ENCODE results near the gene WFDC12.

WFDC12 gene

GRCh38 chr20:45087814-45088213 lies 36.5 kb downstream of the WFDC12 start:
- no peak for DNase-seq

DNA sequence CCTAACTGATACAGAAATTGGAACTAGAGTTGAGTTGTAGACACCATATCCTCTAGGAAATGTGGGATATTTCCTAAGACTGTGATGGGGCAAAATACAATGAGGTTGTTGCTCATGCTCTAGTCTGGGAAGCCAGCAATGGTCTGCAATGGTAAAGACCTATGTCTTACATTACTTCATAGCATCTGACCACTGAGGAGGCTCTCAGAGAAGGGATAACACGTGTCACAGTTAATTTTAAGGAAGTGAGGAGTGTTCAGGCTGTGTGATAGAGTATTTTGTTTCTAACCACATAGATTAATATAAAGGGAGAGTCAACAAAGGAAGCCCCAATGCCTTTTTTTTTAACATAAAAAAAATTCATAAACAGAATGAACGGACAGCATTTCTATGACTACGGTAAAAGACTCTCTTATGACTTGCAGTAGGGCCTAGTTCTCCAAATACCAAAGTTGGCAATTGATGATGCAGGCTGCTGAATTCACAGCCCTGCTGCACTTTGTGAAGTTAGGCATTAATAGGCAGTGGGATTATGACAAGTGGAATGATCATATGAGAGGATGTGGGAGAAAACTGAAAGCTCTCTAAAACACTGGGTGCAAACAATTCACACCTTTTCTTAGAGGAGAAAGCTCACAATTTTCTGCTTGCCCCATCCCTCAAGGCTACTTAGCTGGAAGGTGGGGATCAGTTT lies 37.0 kb downstream of the WFDC12 start:
- DNase-seq = no peak

DNA sequence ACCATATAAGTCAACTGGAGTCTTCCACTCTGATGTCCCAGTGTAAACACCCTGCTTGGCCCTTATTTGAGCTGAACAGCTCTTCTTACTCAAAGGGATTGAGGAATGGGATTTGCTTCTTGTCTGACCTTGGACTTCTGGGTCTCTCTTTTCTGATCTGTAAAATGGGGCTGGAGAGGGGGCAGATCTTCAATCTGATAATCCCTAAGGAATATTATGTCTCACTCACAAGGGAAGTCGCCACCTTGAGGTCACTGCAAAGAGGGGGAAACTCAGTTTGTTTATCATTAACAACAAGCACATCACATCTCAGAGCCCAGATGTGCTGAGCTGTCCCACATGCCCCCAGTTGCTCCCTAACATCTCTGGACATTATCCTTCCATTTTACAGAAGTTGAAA lies 38.4 kb downstream of the WFDC12 start:
- no peak for DNase-seq

- no peak for DNase-seq
Measured at GRCh38 chr20:45085289-45085688, 39.0 kb downstream of the WFDC12 start.

DNA sequence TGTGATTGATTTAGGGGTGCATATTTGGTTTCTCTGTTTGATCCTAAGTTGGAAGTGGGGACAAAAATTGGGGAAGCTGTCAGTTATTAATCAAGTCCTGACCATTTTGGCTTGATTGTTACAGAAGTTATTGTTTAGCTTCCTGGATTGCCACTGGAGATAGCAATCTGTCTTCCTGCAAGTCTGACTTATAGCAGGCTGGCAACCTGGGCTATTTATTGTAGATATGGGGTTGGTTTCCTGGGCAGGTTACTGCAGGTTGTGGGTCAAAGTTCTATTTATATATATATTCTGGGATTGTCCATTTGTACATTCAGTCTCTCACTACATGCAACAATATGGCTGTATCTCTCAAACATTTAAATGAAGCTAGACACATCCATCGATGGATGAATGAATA lies 41.1 kb downstream of the WFDC12 start:
- no peak for DNase-seq

GRCh38 chr20:45082468-45082867 lies 41.8 kb downstream of the WFDC12 start:
- no peak for DNase-seq

- DNase-seq = no peak
Measured at GRCh38 chr20:45080867-45081624, 43.2 kb downstream of the WFDC12 start.

DNA sequence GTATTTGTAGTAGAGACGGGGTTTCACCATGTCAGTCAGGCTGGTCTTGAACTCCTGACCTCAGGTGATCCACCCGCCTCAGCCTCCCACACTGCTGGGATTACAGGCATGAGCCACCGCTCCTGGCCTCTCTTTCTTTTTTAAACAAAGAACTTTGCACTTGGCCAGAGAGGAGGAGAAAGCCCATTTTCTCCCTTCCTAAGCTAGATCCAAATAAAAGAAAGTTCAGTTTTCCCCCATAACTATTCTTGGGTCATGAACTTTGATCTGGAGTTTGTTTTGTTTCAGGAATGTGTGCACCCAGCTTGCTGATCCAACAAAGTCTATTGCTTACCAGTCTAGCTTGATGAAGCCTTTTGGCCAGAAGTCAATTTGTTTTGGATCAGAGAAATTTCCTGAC lies 46.7 kb downstream of the WFDC12 start:
- no peak for DNase-seq
